Activated naive CD8-positive, alpha-beta T cell treated with anti-CD3 and anti-CD28 coated beads, Interleukin-2, amount 50 U/mL, for 24 hours (primary cell): ENCODE results near the gene TMEM174.
A peak's percentile ranks its signal among the peaks of the same experiment; 100 is the strongest.

Experiments
- ATAC-seq: fragments of 150-1000 bp; cut with Tn5 transposase; one replicate; pipeline ENCODE4 v1.10.0; 2021
- DNase-seq: peaks from one replicate; pipeline ENCODE4 v3.0.0; 2021
- H3K27ac Mint-ChIP-seq: one replicate; pipeline ENCODE4 v1.8.0; 2021; ENCODE audit warnings: mild to moderate bottlenecking, mixed read lengths
- H3K27me3 Mint-ChIP-seq: one replicate; pipeline ENCODE4 v1.8.0; 2021; ENCODE audit warnings: mixed read lengths
- H3K36me3 Mint-ChIP-seq: one replicate; pipeline ENCODE4 v1.8.0; 2021; ENCODE audit warnings: low read depth, mixed read lengths
- H3K4me1 Mint-ChIP-seq: one replicate; pipeline ENCODE4 v1.8.0; 2021; ENCODE audit warnings: mixed read lengths
- H3K4me3 Mint-ChIP-seq: one replicate; pipeline ENCODE4 v1.8.0; 2021; ENCODE audit warnings: mild to moderate bottlenecking, moderate library complexity, mixed read lengths
- H3K9me3 Mint-ChIP-seq: one replicate; pipeline ENCODE4 v1.8.0; 2021; ENCODE audit warnings: mixed read lengths

The TMEM174 gene

GRCh38 chr5:73172951-73173350 lies at the start of gene TMEM174:
TMEM174 (plus strand) TSS chr5:73173193; CDS start chr5:73173244, 51 bp downstream.
- DNase-seq (no peak), ATAC-seq (no peak)
- Mint-ChIP-seq H3K27me3 (peaks cover 84% of the 10 kb centered on the region), H3K4me3 (no peak within 1 kb of the TSS), H3K36me3 (no peaks in the 10 kb centered on the region), H3K27ac (no peak within 1 kb of the TSS), H3K9me3 (peaks cover 3% of the 10 kb centered on the region), H3K4me1 (no peaks in the 10 kb centered on the region)

GRCh38 chr5:73125289-73125688 lies 47.7 kb upstream of the TMEM174 start:
- no peaks in the 10 kb centered on the region for H3K36me3 Mint-ChIP-seq
- H3K4me3 Mint-ChIP-seq = no peak overlapping the region
- peaks cover 11% of the 10 kb centered on the region for H3K4me1 Mint-ChIP-seq
- H3K27ac Mint-ChIP-seq = no peak overlapping the region
- peaks cover 71% of the 10 kb centered on the region for H3K27me3 Mint-ChIP-seq
- no peak for DNase-seq
- no peak for ATAC-seq
- H3K9me3 Mint-ChIP-seq = no peaks in the 10 kb centered on the region

- no peak for DNase-seq
- no peak for ATAC-seq
- H3K27me3 Mint-ChIP-seq = peaks cover 73% of the 10 kb centered on the region
- H3K36me3 Mint-ChIP-seq = no peaks in the 10 kb centered on the region
- H3K27ac Mint-ChIP-seq = no peak overlapping the region
- H3K9me3 Mint-ChIP-seq = no peaks in the 10 kb centered on the region
- H3K4me1 Mint-ChIP-seq = peaks cover 8% of the 10 kb centered on the region
- no peak overlapping the region for H3K4me3 Mint-ChIP-seq
These were observed 46.6 kb upstream of the TMEM174 start for GRCh38 chr5:73126381-73126780.

GRCh38 chr5:73126957-73127356 lies 46.0 kb upstream of the TMEM174 start:
- DNase-seq (no peak), ATAC-seq (no peak)
- H3K36me3 Mint-ChIP-seq = no peaks in the 10 kb centered on the region
- peaks cover 7% of the 10 kb centered on the region for H3K4me1 Mint-ChIP-seq
- H3K4me3 Mint-ChIP-seq = no peak overlapping the region
- H3K9me3 Mint-ChIP-seq = no peaks in the 10 kb centered on the region
- H3K27me3 Mint-ChIP-seq = peaks cover 68% of the 10 kb centered on the region
- no peak overlapping the region for H3K27ac Mint-ChIP-seq

GRCh38 chr5:73129143-73129542 lies 43.9 kb upstream of the TMEM174 start:
- H3K36me3 Mint-ChIP-seq = no peaks in the 10 kb centered on the region
- no peak for ATAC-seq
- H3K4me1 Mint-ChIP-seq = no peaks in the 10 kb centered on the region
- H3K4me3 Mint-ChIP-seq = no peak overlapping the region
- peaks cover 62% of the 10 kb centered on the region for H3K27me3 Mint-ChIP-seq
- H3K9me3 Mint-ChIP-seq = no peaks in the 10 kb centered on the region
- H3K27ac Mint-ChIP-seq = no peak overlapping the region
- DNase-seq = no peak

GRCh38 chr5:73130811-73131210 lies 42.2 kb upstream of the TMEM174 start:
- Mint-ChIP-seq H3K4me1 (no peaks in the 10 kb centered on the region), H3K4me3 (no peak overlapping the region), H3K36me3 (no peaks in the 10 kb centered on the region), H3K27ac (no peak overlapping the region), H3K27me3 (peaks cover 61% of the 10 kb centered on the region), H3K9me3 (no peaks in the 10 kb centered on the region)
- ATAC-seq (no peak), DNase-seq (no peak)

- Mint-ChIP-seq H3K4me1 (no peaks in the 10 kb centered on the region), H3K36me3 (no peaks in the 10 kb centered on the region), H3K27me3 (peaks cover 61% of the 10 kb centered on the region), H3K4me3 (no peak overlapping the region), H3K9me3 (no peaks in the 10 kb centered on the region), H3K27ac (no peak overlapping the region)
- DNase-seq = no peak
- no peak for ATAC-seq
These were observed 41.1 kb upstream of the TMEM174 start for GRCh38 chr5:73131711-73132425.

- H3K4me1 Mint-ChIP-seq = no peaks in the 10 kb centered on the region
- H3K9me3 Mint-ChIP-seq = no peaks in the 10 kb centered on the region
- no peaks in the 10 kb centered on the region for H3K36me3 Mint-ChIP-seq
- no peak for DNase-seq
- no peak overlapping the region for H3K27ac Mint-ChIP-seq
- peaks cover 68% of the 10 kb centered on the region for H3K27me3 Mint-ChIP-seq
- H3K4me3 Mint-ChIP-seq = no peak overlapping the region
- no peak for ATAC-seq
These were observed 40.2 kb upstream of the TMEM174 start for GRCh38 chr5:73132759-73133158.

GRCh38 chr5:73135021-73135420 lies 38.0 kb upstream of the TMEM174 start:
- no peak overlapping the region for H3K4me3 Mint-ChIP-seq
- no peaks in the 10 kb centered on the region for H3K36me3 Mint-ChIP-seq
- no peaks in the 10 kb centered on the region for H3K9me3 Mint-ChIP-seq
- H3K27me3 Mint-ChIP-seq = peaks cover 69% of the 10 kb centered on the region
- no peak for DNase-seq
- no peak for ATAC-seq
- H3K27ac Mint-ChIP-seq = no peak overlapping the region
- H3K4me1 Mint-ChIP-seq = no peaks in the 10 kb centered on the region

- H3K4me1 Mint-ChIP-seq = no peaks in the 10 kb centered on the region
- no peak overlapping the region for H3K4me3 Mint-ChIP-seq
- ATAC-seq (peak; percentile 20), DNase-seq (no peak)
- H3K36me3 Mint-ChIP-seq = no peaks in the 10 kb centered on the region
- H3K9me3 Mint-ChIP-seq = no peaks in the 10 kb centered on the region
- H3K27me3 Mint-ChIP-seq = peaks cover 63% of the 10 kb centered on the region
- no peak overlapping the region for H3K27ac Mint-ChIP-seq
These were observed 37.5 kb upstream of the TMEM174 start for GRCh38 chr5:73135429-73136054.

- ATAC-seq (no peak), DNase-seq (no peak)
- no peaks in the 10 kb centered on the region for H3K4me1 Mint-ChIP-seq
- H3K4me3 Mint-ChIP-seq = no peak overlapping the region
- no peaks in the 10 kb centered on the region for H3K36me3 Mint-ChIP-seq
- no peak overlapping the region for H3K27ac Mint-ChIP-seq
- H3K27me3 Mint-ChIP-seq = peaks cover 59% of the 10 kb centered on the region
- H3K9me3 Mint-ChIP-seq = no peaks in the 10 kb centered on the region
These were observed 36.9 kb upstream of the TMEM174 start for GRCh38 chr5:73136055-73136562.

- DNase-seq = no peak
- ATAC-seq = no peak
- no peaks in the 10 kb centered on the region for H3K4me1 Mint-ChIP-seq
- H3K27me3 Mint-ChIP-seq = peaks cover 62% of the 10 kb centered on the region
- H3K36me3 Mint-ChIP-seq = no peaks in the 10 kb centered on the region
- H3K4me3 Mint-ChIP-seq = no peak overlapping the region
- no peaks in the 10 kb centered on the region for H3K9me3 Mint-ChIP-seq
- H3K27ac Mint-ChIP-seq = no peak overlapping the region
These were observed 35.1 kb upstream of the TMEM174 start for GRCh38 chr5:73137563-73138530.

- H3K9me3 Mint-ChIP-seq = no peaks in the 10 kb centered on the region
- no peak for ATAC-seq
- H3K27me3 Mint-ChIP-seq = peaks cover 65% of the 10 kb centered on the region
- H3K4me1 Mint-ChIP-seq = no peaks in the 10 kb centered on the region
- no peak for DNase-seq
- H3K27ac Mint-ChIP-seq = no peak overlapping the region
- H3K36me3 Mint-ChIP-seq = no peaks in the 10 kb centered on the region
- H3K4me3 Mint-ChIP-seq = no peak overlapping the region
These were observed 33.5 kb upstream of the TMEM174 start for GRCh38 chr5:73139485-73139884.

GRCh38 chr5:73140801-73141200 lies 32.2 kb upstream of the TMEM174 start:
- peaks cover 66% of the 10 kb centered on the region for H3K27me3 Mint-ChIP-seq

More at GRCh38 chr5:73140801-73141200, 32.2 kb upstream of the TMEM174 start:
- ATAC-seq (no peak), DNase-seq (no peak)
- no peaks in the 10 kb centered on the region for H3K36me3 Mint-ChIP-seq
- no peaks in the 10 kb centered on the region for H3K4me1 Mint-ChIP-seq
- H3K27ac Mint-ChIP-seq = no peak overlapping the region
- H3K9me3 Mint-ChIP-seq = no peaks in the 10 kb centered on the region
- no peak overlapping the region for H3K4me3 Mint-ChIP-seq
